DOHH2 (cell line): ENCODE measurements around the gene LRGUK.

Source experiments
- EZH2phosphoT487 ChIP-seq: fragments of 200-600 bp; sonication (generic); IDR thresholded peaks from 2 replicates; pipeline ENCODE4 v1.6.1; 2017; ENCODE audit warnings: borderline replicate concordance, mild to moderate bottlenecking, antibody characterized with exemption, low read length, moderate library complexity, mixed read lengths
- TF ChIP-seq, protein P1 (sequence below): fragments of 200-600 bp; sonication (generic); IDR thresholded peaks from one replicate; pipeline ENCODE4 v1.5.1; 2014; ENCODE audit warnings: antibody characterized with exemption, mild to moderate bottlenecking, low read depth, low read length; ENCODE audit not compliant: poor library complexity, severe bottlenecking

DNA sequence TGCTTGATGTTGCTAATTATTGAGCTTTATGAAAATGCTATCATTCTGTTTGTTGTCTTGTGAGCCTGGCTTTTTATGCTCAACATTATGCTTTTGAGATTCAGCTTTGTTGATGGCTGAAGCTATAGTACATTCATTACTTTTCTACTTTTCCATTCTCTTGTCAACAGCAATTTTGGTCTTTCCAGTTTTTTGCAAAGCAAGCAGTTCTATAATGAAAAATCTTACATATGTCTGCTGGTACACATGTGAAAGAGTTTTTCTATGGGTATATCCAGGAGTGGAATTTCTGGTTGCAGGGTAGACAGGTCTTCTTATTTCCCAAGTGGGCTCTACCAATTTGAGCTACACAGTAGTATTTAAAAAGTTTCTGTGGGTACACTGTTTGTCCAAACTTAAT lies 152.8 kb downstream of the LRGUK start:
- TF ChIP-seq, protein P1, sequence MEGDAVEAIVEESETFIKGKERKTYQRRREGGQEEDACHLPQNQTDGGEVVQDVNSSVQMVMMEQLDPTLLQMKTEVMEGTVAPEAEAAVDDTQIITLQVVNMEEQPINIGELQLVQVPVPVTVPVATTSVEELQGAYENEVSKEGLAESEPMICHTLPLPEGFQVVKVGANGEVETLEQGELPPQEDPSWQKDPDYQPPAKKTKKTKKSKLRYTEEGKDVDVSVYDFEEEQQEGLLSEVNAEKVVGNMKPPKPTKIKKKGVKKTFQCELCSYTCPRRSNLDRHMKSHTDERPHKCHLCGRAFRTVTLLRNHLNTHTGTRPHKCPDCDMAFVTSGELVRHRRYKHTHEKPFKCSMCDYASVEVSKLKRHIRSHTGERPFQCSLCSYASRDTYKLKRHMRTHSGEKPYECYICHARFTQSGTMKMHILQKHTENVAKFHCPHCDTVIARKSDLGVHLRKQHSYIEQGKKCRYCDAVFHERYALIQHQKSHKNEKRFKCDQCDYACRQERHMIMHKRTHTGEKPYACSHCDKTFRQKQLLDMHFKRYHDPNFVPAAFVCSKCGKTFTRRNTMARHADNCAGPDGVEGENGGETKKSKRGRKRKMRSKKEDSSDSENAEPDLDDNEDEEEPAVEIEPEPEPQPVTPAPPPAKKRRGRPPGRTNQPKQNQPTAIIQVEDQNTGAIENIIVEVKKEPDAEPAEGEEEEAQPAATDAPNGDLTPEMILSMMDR: no peak
- TF ChIP-seq EZH2phosphoT487: no peak
